ENCODE data around the gene CYB561A3.
A peak's percentile ranks its signal among the peaks of the same experiment; 100 is the strongest.

Gene CYB561A3

GRCh38 chr11:61349189-61349751 lies 12.4 kb downstream of the CYB561A3 start:
- DNase-seq (ENCODE audit: low read depth), result no peak

GRCh38 chr11:61347916-61348461 lies 13.7 kb downstream of the CYB561A3 start:
- DNase-seq (ENCODE audit: low read depth), result no peak
- H3K4me3 ChIP-seq (ENCODE audit: low read depth, low read length), result no peak overlapping the region

More at GRCh38 chr11:61349189-61349751, 12.4 kb downstream of the CYB561A3 start:
- H3K4me3 ChIP-seq (ENCODE audit: low read depth, low read length), result no peak overlapping the region

GRCh38 chr11:61345954-61346843 lies 15.5 kb downstream of the CYB561A3 start:
- no peak for DNase-seq (ENCODE audit: low read depth)

GRCh38 chr11:61345170-61345610 lies 16.5 kb downstream of the CYB561A3 start:
- no peak for DNase-seq (ENCODE audit: low read depth)

More at GRCh38 chr11:61345954-61346843, 15.5 kb downstream of the CYB561A3 start:
- H3K4me3 ChIP-seq (ENCODE audit: low read depth, low read length), result no peak overlapping the region

GRCh38 chr11:61343792-61344745 lies 17.6 kb downstream of the CYB561A3 start:
- DNase-seq (ENCODE audit: low read depth), result no peak
- no peak overlapping the region for H3K4me3 ChIP-seq (ENCODE audit: low read depth, low read length)

More at GRCh38 chr11:61345170-61345610, 16.5 kb downstream of the CYB561A3 start:
- H3K4me3 ChIP-seq (ENCODE audit: low read depth, low read length), result no peak overlapping the region

- H3K4me3 ChIP-seq (ENCODE audit: low read depth, low read length), result no peak overlapping the region
- DNase-seq (ENCODE audit: low read depth), result no peak
Measured at GRCh38 chr11:61342207-61342803, 19.4 kb downstream of the CYB561A3 start.

- no peak for DNase-seq (ENCODE audit: low read depth)
- no peak overlapping the region for H3K4me3 ChIP-seq (ENCODE audit: low read depth, low read length)
Measured at GRCh38 chr11:61341706-61342105, 20.0 kb downstream of the CYB561A3 start.

GRCh38 chr11:61340979-61341378 lies 20.7 kb downstream of the CYB561A3 start:
- DNase-seq (ENCODE audit: low read depth), result no peak
- H3K4me3 ChIP-seq (ENCODE audit: low read depth, low read length), result no peak overlapping the region

- DNase-seq (ENCODE audit: low read depth), result no peak
- H3K4me3 ChIP-seq (ENCODE audit: low read depth, low read length), result no peak overlapping the region
Measured at GRCh38 chr11:61339490-61339878, 22.2 kb downstream of the CYB561A3 start.

GRCh38 chr11:61338783-61339489 lies 22.7 kb downstream of the CYB561A3 start:
- no peak for DNase-seq (ENCODE audit: low read depth)
- no peak overlapping the region for H3K4me3 ChIP-seq (ENCODE audit: low read depth, low read length)

- H3K4me3 ChIP-seq (ENCODE audit: low read depth, low read length), result no peak overlapping the region
- no peak for DNase-seq (ENCODE audit: low read depth)
Measured at GRCh38 chr11:61337706-61338470, 23.8 kb downstream of the CYB561A3 start.

GRCh38 chr11:61336171-61336935 lies 25.3 kb downstream of the CYB561A3 start:
- no peak overlapping the region for H3K4me3 ChIP-seq (ENCODE audit: low read depth, low read length)
- DNase-seq (ENCODE audit: low read depth), result no peak

- H3K4me3 ChIP-seq (ENCODE audit: low read depth, low read length), result no peak overlapping the region
Measured at GRCh38 chr11:61335355-61335710, 26.3 kb downstream of the CYB561A3 start.

GRCh38 chr11:61334434-61335354 lies 27.0 kb downstream of the CYB561A3 start:
- no peak for DNase-seq (ENCODE audit: low read depth)
- H3K4me3 ChIP-seq (ENCODE audit: low read depth, low read length), result no peak overlapping the region

More at GRCh38 chr11:61335355-61335710, 26.3 kb downstream of the CYB561A3 start:
- DNase-seq (ENCODE audit: low read depth), result no peak

- DNase-seq (ENCODE audit: low read depth), result no peak
- peak overlapping the region; percentile 99 for H3K4me3 ChIP-seq (ENCODE audit: low read depth, low read length)
Measured at GRCh38 chr11:61333550-61334433, 27.9 kb downstream of the CYB561A3 start.

Data from skeletal muscle cell (primary cell).